ENCODE results near the gene DCLRE1C. TPM values are rescaled to one million over a fixed set of nuclear protein-coding genes. Genes with fewer than 3 reads are reported as not detected.
A peak's percentile ranks its signal among the peaks of the same experiment; 100 is the strongest.
"Not testable (repeated sequence)": the region's sequence is repeated elsewhere in the genome, so short reads cannot be mapped to it uniquely, and the experiment has no call there.

Gene DCLRE1C
- polyA plus RNA-seq, 1 donor = 11.3 TPM

DNA sequence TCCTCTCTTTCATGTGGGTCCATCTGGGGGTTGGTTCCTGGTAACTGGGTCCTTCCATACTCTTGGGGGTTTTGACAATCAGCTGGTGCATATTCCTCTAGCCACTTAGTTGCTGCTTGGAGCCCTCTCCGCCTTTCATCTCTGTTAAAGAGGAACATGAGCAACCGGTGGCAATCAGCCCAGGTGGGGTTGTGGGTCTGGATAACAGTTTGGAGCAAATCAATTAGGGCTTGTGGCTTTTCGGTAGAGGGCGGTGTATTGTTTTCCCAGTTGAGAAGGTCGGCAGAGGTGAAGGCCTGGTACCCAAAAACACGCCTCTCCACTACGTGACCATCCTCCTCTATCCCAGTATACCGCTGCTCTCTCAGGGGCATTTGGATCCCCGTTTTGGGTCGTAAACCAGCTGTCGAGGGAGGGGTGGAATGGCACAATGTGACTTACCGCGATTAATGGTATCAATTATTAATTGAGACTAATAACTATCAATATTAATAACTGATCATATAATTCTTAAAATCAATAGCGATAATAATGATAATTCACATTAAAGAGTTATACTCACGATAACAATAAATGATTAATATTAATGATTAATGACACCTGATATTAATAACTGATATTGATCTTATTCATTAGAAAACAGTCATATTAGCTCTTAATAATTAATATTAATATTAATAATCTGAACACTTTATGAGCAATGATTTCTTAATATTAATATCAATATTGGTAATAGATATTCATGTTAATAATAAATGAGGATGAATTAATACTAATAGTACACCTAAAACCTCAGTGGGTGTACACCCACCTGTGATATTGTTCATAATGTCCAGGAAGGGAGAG is 20.5 kb upstream of the DCLRE1C start:
- H3K4me3 ChIP-seq (ENCODE audit: low read length); H3K9me3 ChIP-seq (ENCODE audit: control insufficient read depth, low read depth, low read length); H3K36me3 ChIP-seq (ENCODE audit: control insufficient read depth, insufficient read depth, low read length); H3K4me1 ChIP-seq (ENCODE audit: control insufficient read depth, insufficient read depth, low read length); H3K27me3 ChIP-seq (ENCODE audit: control insufficient read depth, insufficient read depth, low read length); H3K27ac ChIP-seq (ENCODE audit: low read length); DNase-seq: not testable (repeated sequence)
- 14% methylated on average over 2 of the region's 15 CpGs for WGBS (ENCODE audit: insufficient coverage, low lambda C conversion rate)

DNA sequence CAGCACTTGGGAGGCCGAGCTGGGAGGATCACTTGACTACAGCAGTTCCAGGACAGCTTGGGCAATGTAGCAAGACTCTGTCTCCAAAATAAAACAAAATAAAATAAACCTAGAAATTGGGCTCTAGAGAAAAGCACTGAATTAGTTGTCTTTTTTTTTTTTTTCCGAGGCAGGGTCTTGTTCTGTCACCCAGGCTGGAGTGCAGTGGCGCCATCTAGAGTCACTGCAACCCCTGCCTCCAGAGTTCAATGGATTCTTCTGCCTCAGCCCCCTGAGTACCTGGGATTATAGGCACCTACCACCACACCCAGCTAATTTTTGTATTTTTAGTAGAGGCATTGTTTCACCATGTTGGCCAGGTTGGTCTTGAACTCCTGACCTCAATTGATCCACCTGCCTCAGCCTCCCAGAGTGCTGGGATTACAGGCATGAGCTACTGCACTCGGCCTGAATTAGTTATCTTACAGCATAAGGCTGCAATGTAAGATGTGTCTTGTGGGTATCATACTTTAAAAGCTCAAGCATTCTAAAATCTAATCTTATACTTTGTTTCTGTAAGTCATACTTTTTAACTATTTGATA is 18.1 kb upstream of the DCLRE1C start:
- WGBS (ENCODE audit: insufficient coverage, low lambda C conversion rate) = no CpG with 5 or more reads among the region's 4 CpGs
- no peak for DNase-seq
- no peak overlapping the region for H3K27ac ChIP-seq (ENCODE audit: low read length)

DNA sequence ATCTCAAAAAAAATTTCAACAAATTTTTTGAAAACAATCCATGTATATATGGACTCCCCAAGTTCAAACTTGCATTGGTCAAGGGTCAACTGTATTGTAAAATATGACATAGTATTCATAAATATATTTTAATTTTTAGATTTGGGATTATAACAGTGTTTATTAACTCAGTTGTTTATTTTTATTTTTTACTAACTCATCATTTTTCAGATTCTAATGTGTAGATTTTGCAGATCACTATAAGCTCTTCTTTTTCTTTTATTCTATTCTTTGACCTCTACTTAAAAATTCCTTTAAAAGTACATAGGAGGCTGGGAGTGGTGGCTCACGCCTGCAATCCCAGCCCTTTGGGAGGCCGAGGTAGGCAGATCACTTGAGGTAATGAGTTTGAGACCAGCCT is 14.0 kb upstream of the DCLRE1C start:
- no CpG with 5 or more reads among the region's 2 CpGs for WGBS (ENCODE audit: insufficient coverage, low lambda C conversion rate)
- Histone ChIP-seq H3K4me3 (ENCODE audit: low read length) (no peak overlapping the region), H3K27me3 (ENCODE audit: control insufficient read depth, insufficient read depth, low read length) (no peaks in the 10 kb centered on the region), H3K9me3 (ENCODE audit: control insufficient read depth, low read depth, low read length) (no peaks in the 10 kb centered on the region), H3K4me1 (ENCODE audit: control insufficient read depth, insufficient read depth, low read length) (no peaks in the 10 kb centered on the region), H3K36me3 (ENCODE audit: control insufficient read depth, insufficient read depth, low read length) (no peaks in the 10 kb centered on the region), H3K27ac (ENCODE audit: low read length) (no peak overlapping the region)
- DNase-seq = no peak

More for the DNA sequence above, 18.1 kb upstream of the DCLRE1C start:
- no peak overlapping the region for H3K4me3 ChIP-seq (ENCODE audit: low read length)
- no peaks in the 10 kb centered on the region for H3K9me3 ChIP-seq (ENCODE audit: control insufficient read depth, low read depth, low read length)
- H3K4me1 ChIP-seq (ENCODE audit: control insufficient read depth, insufficient read depth, low read length) = no peaks in the 10 kb centered on the region
- no peaks in the 10 kb centered on the region for H3K27me3 ChIP-seq (ENCODE audit: control insufficient read depth, insufficient read depth, low read length)
- H3K36me3 ChIP-seq (ENCODE audit: control insufficient read depth, insufficient read depth, low read length) = no peaks in the 10 kb centered on the region

- WGBS (ENCODE audit: insufficient coverage, low lambda C conversion rate) = no CpG with 5 or more reads among the region's 60 CpGs
- Histone ChIP-seq H3K27ac (ENCODE audit: low read length) (peak within 1 kb of the TSS; percentile 97), H3K36me3 (ENCODE audit: control insufficient read depth, insufficient read depth, low read length) (no peaks in the 10 kb centered on the region), H3K9me3 (ENCODE audit: control insufficient read depth, low read depth, low read length) (no peaks in the 10 kb centered on the region), H3K4me1 (ENCODE audit: control insufficient read depth, insufficient read depth, low read length) (no peaks in the 10 kb centered on the region), H3K4me3 (ENCODE audit: low read length) (peak within 1 kb of the TSS; percentile 64), H3K27me3 (ENCODE audit: control insufficient read depth, insufficient read depth, low read length) (no peaks in the 10 kb centered on the region)
- DNase-seq = peak; percentile 89 to 98
Observed at GRCh38 chr10:14959221-14960057, 5.5 kb upstream of the DCLRE1C start, which contains the start of gene MEIG1. TSS of gene MEIG1 (plus strand) at chr10:14959388. CDS start at chr10:14966469, 7,081 bp downstream.

DNA sequence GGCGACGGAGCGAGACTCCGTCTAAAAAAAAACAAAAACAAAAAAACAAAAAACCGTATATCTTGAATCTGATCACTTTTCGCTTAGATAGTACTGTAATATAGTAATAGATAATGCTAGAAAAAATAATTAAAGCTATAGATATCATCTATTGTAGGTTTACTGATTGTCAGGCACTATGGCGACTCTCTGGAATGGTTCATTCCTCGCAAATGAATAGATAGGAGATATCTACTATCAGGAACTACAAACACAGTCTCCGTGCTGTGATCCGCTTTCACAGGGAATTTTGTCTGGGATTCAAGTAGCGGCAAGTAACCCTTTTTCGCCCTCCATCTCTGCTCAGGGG is 5.0 kb upstream of the DCLRE1C start:
- Histone ChIP-seq H3K27ac (ENCODE audit: low read length) (peak overlapping the region; percentile 97), H3K9me3 (ENCODE audit: control insufficient read depth, low read depth, low read length) (no peaks in the 10 kb centered on the region), H3K27me3 (ENCODE audit: control insufficient read depth, insufficient read depth, low read length) (no peaks in the 10 kb centered on the region), H3K4me3 (ENCODE audit: low read length) (peak overlapping the region; percentile 64), H3K36me3 (ENCODE audit: control insufficient read depth, insufficient read depth, low read length) (no peaks in the 10 kb centered on the region), H3K4me1 (ENCODE audit: control insufficient read depth, insufficient read depth, low read length) (no peaks in the 10 kb centered on the region)
- no peak for DNase-seq
- WGBS (ENCODE audit: insufficient coverage, low lambda C conversion rate) = 47% methylated on average over 2 of the region's 12 CpGs

GRCh38 chr10:14954934-14955333 is 1.0 kb upstream of the DCLRE1C start:
- peaks cover 5% of the 10 kb centered on the region for H3K36me3 ChIP-seq (ENCODE audit: control insufficient read depth, insufficient read depth, low read length)
- H3K4me3 ChIP-seq (ENCODE audit: low read length) = no peak overlapping the region
- WGBS (ENCODE audit: insufficient coverage, low lambda C conversion rate) = no CpG with 5 or more reads among the region's 19 CpGs
- no peak for DNase-seq
- no peaks in the 10 kb centered on the region for H3K9me3 ChIP-seq (ENCODE audit: control insufficient read depth, low read depth, low read length)
- H3K27ac ChIP-seq (ENCODE audit: low read length) = peak overlapping the region; percentile 76
- peaks cover 3% of the 10 kb centered on the region for H3K4me1 ChIP-seq (ENCODE audit: control insufficient read depth, insufficient read depth, low read length)
- no peaks in the 10 kb centered on the region for H3K27me3 ChIP-seq (ENCODE audit: control insufficient read depth, insufficient read depth, low read length)

- H3K9me3 ChIP-seq (ENCODE audit: control insufficient read depth, low read depth, low read length) = no peaks in the 10 kb centered on the region
- peaks cover 3% of the 10 kb centered on the region for H3K4me1 ChIP-seq (ENCODE audit: control insufficient read depth, insufficient read depth, low read length)
- no peaks in the 10 kb centered on the region for H3K27me3 ChIP-seq (ENCODE audit: control insufficient read depth, insufficient read depth, low read length)
- DNase-seq = peak in 1 of 2 donors; percentile 68
- peak overlapping the region; percentile 73 for H3K4me3 ChIP-seq (ENCODE audit: low read length)
- peak overlapping the region; percentile 76 for H3K27ac ChIP-seq (ENCODE audit: low read length)
- no CpG with 5 or more reads among the region's 32 CpGs for WGBS (ENCODE audit: insufficient coverage, low lambda C conversion rate)
- peaks cover 5% of the 10 kb centered on the region for H3K36me3 ChIP-seq (ENCODE audit: control insufficient read depth, insufficient read depth, low read length)
Observed at GRCh38 chr10:14953424-14954000, 384 bp downstream of the DCLRE1C start.

DNA sequence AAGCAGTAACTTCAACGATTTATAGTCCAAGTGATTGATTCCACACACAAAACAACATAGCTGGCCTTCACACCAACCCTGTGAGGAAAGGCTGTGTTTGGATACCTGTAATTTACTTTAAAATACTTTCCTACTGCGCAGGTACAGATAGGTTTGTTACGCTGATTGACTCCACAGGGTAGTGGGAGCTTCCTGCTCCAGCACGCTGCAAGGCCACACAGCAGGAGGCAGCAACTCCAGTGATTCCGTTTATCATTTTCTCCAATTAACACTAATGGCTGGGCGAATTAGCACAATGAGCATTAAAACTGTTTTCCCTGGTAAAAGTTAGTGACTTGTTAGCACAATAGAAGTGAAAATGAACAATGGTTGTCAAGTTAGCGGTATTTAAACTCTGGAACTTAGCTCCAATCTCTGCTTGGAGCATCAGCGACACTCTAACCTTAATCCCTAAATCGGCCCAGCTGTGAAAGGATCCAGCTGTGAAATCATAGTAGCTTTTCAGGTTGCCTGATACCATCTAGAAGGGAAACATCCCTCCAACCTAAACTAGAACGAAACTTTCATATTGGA is 959 bp downstream of the DCLRE1C start:
- Histone ChIP-seq H3K9me3 (ENCODE audit: control insufficient read depth, low read depth, low read length) (no peaks in the 10 kb centered on the region), H3K27ac (ENCODE audit: low read length) (peak overlapping the region; percentile 76), H3K27me3 (ENCODE audit: control insufficient read depth, insufficient read depth, low read length) (no peaks in the 10 kb centered on the region), H3K36me3 (ENCODE audit: control insufficient read depth, insufficient read depth, low read length) (peaks cover 11% of the 10 kb centered on the region), H3K4me1 (ENCODE audit: control insufficient read depth, insufficient read depth, low read length) (peaks cover 3% of the 10 kb centered on the region), H3K4me3 (ENCODE audit: low read length) (peak overlapping the region; percentile 73)
- WGBS (ENCODE audit: insufficient coverage, low lambda C conversion rate) = 0% methylated on average over 2 of the region's 10 CpGs
- DNase-seq = no peak

- WGBS (ENCODE audit: insufficient coverage, low lambda C conversion rate) = 80% methylated on average over 1 of the region's 5 CpGs
Observed at GRCh38 chr10:14949291-14949690, 4.6 kb downstream of the DCLRE1C start.

GRCh38 chr10:14947268-14947667 is 6.6 kb downstream of the DCLRE1C start:
- H3K4me3 ChIP-seq (ENCODE audit: low read length) = no peak overlapping the region
- no peaks in the 10 kb centered on the region for H3K9me3 ChIP-seq (ENCODE audit: control insufficient read depth, low read depth, low read length)
- H3K27ac ChIP-seq (ENCODE audit: low read length) = no peak overlapping the region
- no peaks in the 10 kb centered on the region for H3K27me3 ChIP-seq (ENCODE audit: control insufficient read depth, insufficient read depth, low read length)
- H3K4me1 ChIP-seq (ENCODE audit: control insufficient read depth, insufficient read depth, low read length) = no peaks in the 10 kb centered on the region
- H3K36me3 ChIP-seq (ENCODE audit: control insufficient read depth, insufficient read depth, low read length) = peaks cover 45% of the 10 kb centered on the region
- DNase-seq = no peak
- WGBS (ENCODE audit: insufficient coverage, low lambda C conversion rate) = no CpG with 5 or more reads among the region's 1 CpG

More at GRCh38 chr10:14949291-14949690, 4.6 kb downstream of the DCLRE1C start:
- H3K27ac ChIP-seq (ENCODE audit: low read length) = no peak overlapping the region
- no peaks in the 10 kb centered on the region for H3K9me3 ChIP-seq (ENCODE audit: control insufficient read depth, low read depth, low read length)
- H3K4me3 ChIP-seq (ENCODE audit: low read length) = no peak overlapping the region
- DNase-seq = no peak
- H3K36me3 ChIP-seq (ENCODE audit: control insufficient read depth, insufficient read depth, low read length) = peaks cover 40% of the 10 kb centered on the region
- peaks cover 3% of the 10 kb centered on the region for H3K4me1 ChIP-seq (ENCODE audit: control insufficient read depth, insufficient read depth, low read length)
- H3K27me3 ChIP-seq (ENCODE audit: control insufficient read depth, insufficient read depth, low read length) = no peaks in the 10 kb centered on the region
